NCI-H748 (cell line): ENCODE results near the gene TUSC2.

Source experiments
- DNase-seq: peaks from one replicate; lab custom pipeline; 2025; ENCODE audit not compliant: unreplicated experiment; lab: John Stamatoyannopoulos, UW

TUSC2 gene

GRCh38 chr3:50336452-50337174, 8.6 kb upstream of the TUSC2 start:
- no peak for DNase-seq

GRCh38 chr3:50334339-50335075, 6.5 kb upstream of the TUSC2 start:
- no peak for DNase-seq

- no peak for DNase-seq
Observed at GRCh38 chr3:50333744-50334328, 5.8 kb upstream of the TUSC2 start.

- DNase-seq: no peak
Observed at GRCh38 chr3:50331364-50331907, 3.4 kb upstream of the TUSC2 start.

GRCh38 chr3:50330330-50330729, 2.3 kb upstream of the TUSC2 start:
- DNase-seq: no peak

GRCh38 chr3:50327129-50327528, 894 bp downstream of the TUSC2 start:
- DNase-seq: no peak

GRCh38 chr3:50326182-50326541, 1.9 kb downstream of the TUSC2 start:
- no peak for DNase-seq

- DNase-seq: no peak
Observed at GRCh38 chr3:50325497-50326181, 2.4 kb downstream of the TUSC2 start.

- no peak for DNase-seq
Observed at GRCh38 chr3:50325113-50325480, 2.9 kb downstream of the TUSC2 start.

GRCh38 chr3:50324351-50325112, 3.5 kb downstream of the TUSC2 start:
- DNase-seq: peak; percentile 67

GRCh38 chr3:50323614-50324199, 4.3 kb downstream of the TUSC2 start:
- DNase-seq: no peak

GRCh38 chr3:50323092-50323600, 4.9 kb downstream of the TUSC2 start:
- no peak for DNase-seq

GRCh38 chr3:50322386-50323091, 5.5 kb downstream of the TUSC2 start, which contains the start of gene HYAL2:
Gene HYAL2, minus strand, starts transcription at chr3:50322745. Its CDS starts 2,256 bp downstream, at chr3:50320489.
- DNase-seq: no peak

- no peak for DNase-seq
Observed at GRCh38 chr3:50322115-50322385, 6.0 kb downstream of the TUSC2 start.

GRCh38 chr3:50321336-50322114, 6.5 kb downstream of the TUSC2 start:
- DNase-seq: peak; percentile 86

- peak; percentile 76 for DNase-seq
Observed at GRCh38 chr3:50320853-50321335, 7.1 kb downstream of the TUSC2 start.

- DNase-seq: no peak
Observed at GRCh38 chr3:50319894-50320625, 8.0 kb downstream of the TUSC2 start.
